K562 (cell line): ENCODE results near the gene PPP1R15B. TPM values are rescaled to one million over a fixed set of nuclear protein-coding genes. Genes with fewer than 3 reads are reported as not detected.

Experiments used
- CBFA2T2 ChIP-seq: fragments of 450-650 bp; conservative IDR thresholded peaks from 2 replicates; pipeline ENCODE4 v1.6.1; 2017; ENCODE audit warnings: mild to moderate bottlenecking
- CTCF ChIP-seq, 3 experiments: IDR thresholded peaks in 2 of 3; conservative IDR thresholded peaks in 1 of 3; 2 replicates each; pipeline ENCODE4 v1.5.1; 2011 to 2012; ENCODE audit warnings: low read length in 3 of 3, mild to moderate bottlenecking in 3 of 3, control low read depth in 2 of 3, improper control_type of control experiment in 1 of 3, inconsistent platforms in 1 of 3, low read depth in 1 of 3, mixed read lengths in 1 of 3, moderate library complexity in 1 of 3; ENCODE audit not compliant: insufficient read depth in 2 of 3
- NFRKB ChIP-seq: fragments of 450-650 bp; IDR thresholded peaks from 2 replicates; pipeline ENCODE4 v1.6.1; 2016; ENCODE audit warnings: low read depth
- NFYB ChIP-seq: IDR thresholded peaks from 2 replicates; pipeline ENCODE4 v1.6.1; 2011; ENCODE audit warnings: mild to moderate bottlenecking, moderate library complexity; ENCODE audit not compliant: insufficient read length; ENCODE audit errors: extremely low read depth
- NRF1 ChIP-seq, 2 experiments: fragments of 450-650 bp; IDR thresholded peaks in 1 of 2; conservative IDR thresholded peaks in 1 of 2; 2 replicates each; pipeline ENCODE4 v1.6.1; 2014; ENCODE audit warnings: mild to moderate bottlenecking in 2 of 2
- RAD21 ChIP-seq, 2 experiments: fragments of 250-450 bp in 1 of 2; fragments of 450-650 bp in 1 of 2; sonication (Bioruptor Pico) in 1 of 2; formaldehyde crosslinking in 1 of 2; IDR thresholded peaks in 1 of 2; conservative IDR thresholded peaks in 1 of 2; 2 replicates each; pipeline versions ENCODE4 v1.4.0 to v1.8.0; 2020 to 2022; ENCODE audit warnings: mild to moderate bottlenecking in 2 of 2, moderate library complexity in 1 of 2
- SMC3 ChIP-seq: conservative IDR thresholded peaks from 2 replicates; pipeline ENCODE4 v1.6.1; 2011; ENCODE audit warnings: low read depth, low read length, improper control_type of control experiment; ENCODE audit not compliant: insufficient read depth
- TEAD1 ChIP-seq, 2 experiments: fragments of 450-650 bp in 1 of 2; sonication (generic) in 1 of 2; formaldehyde crosslinking; IDR thresholded peaks; 2 replicates each; pipeline versions ENCODE4 v1.4.0 to v1.8.0; 2020 to 2022; ENCODE audit warnings: mild to moderate bottlenecking in 2 of 2, missing genetic modification reagents in 1 of 2
- USF1 ChIP-seq: sonication (generic); formaldehyde crosslinking; IDR thresholded peaks from 2 replicates; pipeline ENCODE4 v1.9.0; 2022; ENCODE audit warnings: mild to moderate bottlenecking, missing genetic modification reagents
- ZBTB7A ChIP-seq: IDR thresholded peaks from 2 replicates; pipeline ENCODE4 v1.6.1; 2011; ENCODE audit warnings: low read depth, mild to moderate bottlenecking, low read length, moderate library complexity, borderline replicate concordance; ENCODE audit not compliant: control insufficient read depth
- ZNF41 ChIP-seq: fragments of 250-450 bp; sonication (Bioruptor Pico); conservative IDR thresholded peaks from 2 replicates; pipeline ENCODE4 v1.4.0; 2020; ENCODE audit warnings: mild to moderate bottlenecking
- polyA plus RNA-seq, 8 experiments: library from polyadenylated mRNA; depleted of rRNA in 4 of 8; stranded (reverse) in 5 of 8; unstranded in 3 of 8; fragments of >200 nt; fragmentation: Nextera tagmentation in 2 of 8; fragmentation: Illumina TruSeq in 1 of 8; extraction: Ambion mirVana in 2 of 8; extraction: Trizol in 1 of 8; gene quantifications; 2 replicates each; pipeline versions ENCODE4 v1.2.1 to v1.2.3, GENCODE V29; 2011 to 2014; ENCODE audit warnings: inconsistent platforms in 1 of 8, missing spikeins in 1 of 8
- total RNA-seq, 7 experiments: library from RNA; depleted of rRNA in 6 of 7; stranded (reverse); fragments of >200 nt in 6 of 7; fragmentation: Illumina TruSeq in 2 of 7; extraction: Trizol in 2 of 7; gene quantifications; 2 replicates each; pipeline versions ENCODE4 v1.2.1 to v1.2.3, GENCODE V29; 2011 to 2021; ENCODE audit warnings: low replicate concordance in 1 of 7
- TF ChIP-seq, protein P1 (sequence below): fragments of 250-450 bp; sonication (Bioruptor Pico); IDR thresholded peaks from 2 replicates; pipeline ENCODE4 v1.4.0; 2020
- TF ChIP-seq, protein P2 (sequence below): fragments of 250-450 bp; sonication (Bioruptor Pico); IDR thresholded peaks from 2 replicates; pipeline ENCODE4 v1.5.0; 2021; ENCODE audit warnings: mild to moderate bottlenecking, borderline replicate concordance

PPP1R15B gene
- total and polyA plus RNA-seq, 9 of the 15 experiments (the other 6 are each of a cell fraction or from before 2014, with no cell fraction given), result 17.0 to 48.1 (median 30.8) TPM

DNA sequence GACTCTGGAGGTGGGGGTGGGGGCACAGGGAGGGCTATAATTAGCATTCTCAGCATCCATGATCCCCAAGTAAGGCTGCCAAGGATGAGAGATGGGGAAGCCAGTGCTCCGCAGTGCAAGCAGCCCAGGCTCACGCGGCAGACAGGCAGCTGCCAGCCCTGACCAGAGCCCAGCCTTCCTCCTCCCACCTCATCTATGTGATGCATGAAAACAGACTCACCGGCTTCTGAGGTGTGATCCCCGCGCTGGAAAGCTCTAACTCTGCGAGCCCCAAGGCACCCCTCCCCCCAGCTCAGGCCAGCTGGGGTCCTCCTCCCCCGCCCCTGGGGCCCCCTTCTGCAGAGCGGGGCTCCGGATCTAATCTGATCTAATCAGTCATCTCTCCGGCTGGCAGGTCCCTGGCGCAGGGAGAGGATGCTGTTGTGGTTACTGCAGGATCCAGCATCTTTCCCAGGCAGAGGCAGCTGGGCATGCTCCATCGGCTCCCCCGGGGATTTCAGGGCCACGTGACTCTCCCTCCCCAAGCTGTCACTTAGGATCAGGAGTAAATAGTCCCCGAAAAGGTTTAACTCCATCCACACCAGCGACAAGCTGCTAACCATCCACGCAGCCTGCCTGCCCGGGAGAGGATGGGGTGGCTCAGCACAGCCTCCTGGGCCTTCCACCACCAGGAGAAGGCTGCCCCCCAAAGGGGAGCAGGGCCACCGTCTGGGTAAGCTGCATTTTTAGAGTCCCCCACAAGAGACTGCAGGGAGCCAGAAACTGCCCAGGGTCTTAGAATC is 52.0 kb downstream of the PPP1R15B start, which contains the start of gene PLEKHA6 (continued):
- TF ChIP-seq CTCF (IDR thresholded peaks at IDR 0.05 in 2 of 3, conservative IDR thresholded peaks at IDR 0.05 in 1 of 3; ENCODE audit: insufficient read depth in 2 of 3, low read depth in 1 of 3, low read length in 3 of 3) (peak; percentile 50 to 96 (median 83)), TEAD1 (CRISPR knock-in tag; IDR thresholded peaks at IDR 0.05) (0 out of 4 replicates have a peak, but pooled peaks of 1 of the 2 experiments have one; percentile 25), USF1 (CRISPR knock-in tag) (peak; percentile 85), SMC3 (peak; percentile 29; the same call in 1 of the 2 replicates), NFRKB (no peak), CBFA2T2 (0 out of 2 replicates have a peak, but pooled peaks have one; percentile 12), ZBTB7A (0 out of 2 replicates have a peak, but pooled peaks have one; percentile 28), NFYB (no peak), NRF1 (conservative IDR thresholded peaks at IDR 0.05 in 1 of 2, IDR thresholded peaks at IDR 0.05 in 1 of 2) (peak; percentile 40 to 41), RAD21 (CRISPR knock-in tag; conservative IDR thresholded peaks at IDR 0.05 in 1 of 2, IDR thresholded peaks at IDR 0.05 in 1 of 2) (peak; percentile 60 to 71), ZNF41 (CRISPR knock-in tag) (no peak)
- TF ChIP-seq, protein P1, sequence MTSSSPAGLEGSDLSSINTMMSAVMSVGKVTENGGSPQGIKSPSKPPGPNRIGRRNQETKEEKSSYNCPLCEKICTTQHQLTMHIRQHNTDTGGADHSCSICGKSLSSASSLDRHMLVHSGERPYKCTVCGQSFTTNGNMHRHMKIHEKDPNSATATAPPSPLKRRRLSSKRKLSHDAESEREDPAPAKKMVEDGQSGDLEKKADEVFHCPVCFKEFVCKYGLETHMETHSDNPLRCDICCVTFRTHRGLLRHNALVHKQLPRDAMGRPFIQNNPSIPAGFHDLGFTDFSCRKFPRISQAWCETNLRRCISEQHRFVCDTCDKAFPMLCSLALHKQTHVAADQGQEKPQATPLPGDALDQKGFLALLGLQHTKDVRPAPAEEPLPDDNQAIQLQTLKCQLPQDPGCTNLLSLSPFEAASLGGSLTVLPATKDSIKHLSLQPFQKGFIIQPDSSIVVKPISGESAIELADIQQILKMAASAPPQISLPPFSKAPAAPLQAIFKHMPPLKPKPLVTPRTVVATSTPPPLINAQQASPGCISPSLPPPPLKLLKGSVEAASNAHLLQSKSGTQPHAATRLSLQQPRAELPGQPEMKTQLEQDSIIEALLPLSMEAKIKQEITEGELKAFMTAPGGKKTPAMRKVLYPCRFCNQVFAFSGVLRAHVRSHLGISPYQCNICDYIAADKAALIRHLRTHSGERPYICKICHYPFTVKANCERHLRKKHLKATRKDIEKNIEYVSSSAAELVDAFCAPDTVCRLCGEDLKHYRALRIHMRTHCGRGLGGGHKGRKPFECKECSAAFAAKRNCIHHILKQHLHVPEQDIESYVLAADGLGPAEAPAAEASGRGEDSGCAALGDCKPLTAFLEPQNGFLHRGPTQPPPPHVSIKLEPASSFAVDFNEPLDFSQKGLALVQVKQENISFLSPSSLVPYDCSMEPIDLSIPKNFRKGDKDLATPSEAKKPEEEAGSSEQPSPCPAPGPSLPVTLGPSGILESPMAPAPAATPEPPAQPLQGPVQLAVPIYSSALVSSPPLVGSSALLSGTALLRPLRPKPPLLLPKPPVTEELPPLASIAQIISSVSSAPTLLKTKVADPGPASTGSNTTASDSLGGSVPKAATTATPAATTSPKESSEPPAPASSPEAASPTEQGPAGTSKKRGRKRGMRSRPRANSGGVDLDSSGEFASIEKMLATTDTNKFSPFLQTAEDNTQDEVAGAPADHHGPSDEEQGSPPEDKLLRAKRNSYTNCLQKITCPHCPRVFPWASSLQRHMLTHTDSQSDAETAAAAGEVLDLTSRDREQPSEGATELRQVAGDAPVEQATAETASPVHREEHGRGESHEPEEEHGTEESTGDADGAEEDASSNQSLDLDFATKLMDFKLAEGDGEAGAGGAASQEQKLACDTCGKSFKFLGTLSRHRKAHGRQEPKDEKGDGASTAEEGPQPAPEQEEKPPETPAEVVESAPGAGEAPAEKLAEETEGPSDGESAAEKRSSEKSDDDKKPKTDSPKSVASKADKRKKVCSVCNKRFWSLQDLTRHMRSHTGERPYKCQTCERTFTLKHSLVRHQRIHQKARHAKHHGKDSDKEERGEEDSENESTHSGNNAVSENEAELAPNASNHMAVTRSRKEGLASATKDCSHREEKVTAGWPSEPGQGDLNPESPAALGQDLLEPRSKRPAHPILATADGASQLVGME (CRISPR knock-in tag), result peak; percentile 68; the same call in 1 of the 2 replicates
- TF ChIP-seq, protein P2, sequence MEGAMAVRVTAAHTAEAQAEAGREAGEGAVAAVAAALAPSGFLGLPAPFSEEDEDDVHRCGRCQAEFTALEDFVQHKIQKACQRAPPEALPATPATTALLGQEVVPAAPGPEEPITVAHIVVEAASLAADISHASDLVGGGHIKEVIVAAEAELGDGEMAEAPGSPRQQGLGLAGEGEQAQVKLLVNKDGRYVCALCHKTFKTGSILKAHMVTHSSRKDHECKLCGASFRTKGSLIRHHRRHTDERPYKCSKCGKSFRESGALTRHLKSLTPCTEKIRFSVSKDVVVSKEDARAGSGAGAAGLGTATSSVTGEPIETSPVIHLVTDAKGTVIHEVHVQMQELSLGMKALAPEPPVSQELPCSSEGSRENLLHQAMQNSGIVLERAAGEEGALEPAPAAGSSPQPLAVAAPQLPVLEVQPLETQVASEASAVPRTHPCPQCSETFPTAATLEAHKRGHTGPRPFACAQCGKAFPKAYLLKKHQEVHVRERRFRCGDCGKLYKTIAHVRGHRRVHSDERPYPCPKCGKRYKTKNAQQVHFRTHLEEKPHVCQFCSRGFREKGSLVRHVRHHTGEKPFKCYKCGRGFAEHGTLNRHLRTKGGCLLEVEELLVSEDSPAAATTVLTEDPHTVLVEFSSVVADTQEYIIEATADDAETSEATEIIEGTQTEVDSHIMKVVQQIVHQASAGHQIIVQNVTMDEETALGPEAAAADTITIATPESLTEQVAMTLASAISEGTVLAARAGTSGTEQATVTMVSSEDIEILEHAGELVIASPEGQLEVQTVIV (CRISPR knock-in tag), result no peak
